PC-3 (cell line): Measurements from ENCODE around the gene KAZN. TPM values are rescaled to one million over a fixed set of nuclear protein-coding genes. Genes with fewer than 3 reads are reported as not detected.

Experiments
- ATAC-seq: fragments of 200-7000 bp; cut with Tn5 transposase; 2 replicates; pipeline ENCODE4 v1.9.1; 2020; ENCODE audit warnings: mild to moderate bottlenecking, moderate library complexity
- BruUV-seq: library from RNA; stranded (reverse); fragments of 400-500 nt; replicated peaks from 2 replicates; lab custom pipeline; 2021; lab: Mats Ljungman, UMichigan
- CTCF ChIA-PET: fragments of 300-600 bp; sonication (Branson Sonifier 250); formaldehyde crosslinking; loops from one replicate; lab custom pipeline; 2022; ENCODE audit warnings: antibody characterized with exemption; lab: Charles Lee
- POLR2A ChIA-PET: fragments of 300-600 bp; sonication (Branson Sonifier 250); formaldehyde crosslinking; loops from one replicate; lab custom pipeline; 2022; ENCODE audit warnings: antibody characterized with exemption; ENCODE audit not compliant: unreplicated experiment; lab: Charles Lee
- DNase-seq: peaks from one replicate; pipeline ENCODE4 v3.0.0-alpha.2; 2015
- H2AFZ ChIP-seq: fragments of 300-600 bp; sonication (generic); 2 replicates; pipeline ENCODE4 v1.6.0; 2016; ENCODE audit warnings: antibody characterized with exemption, low read length
- H3F3A ChIP-seq: fragments of 300-600 bp; sonication (generic); one replicate; pipeline ENCODE4 v1.6.0; 2017; ENCODE audit warnings: antibody characterized with exemption, low read length, control low read depth, mild to moderate bottlenecking; ENCODE audit not compliant: unreplicated experiment
- H3K27ac ChIP-seq: fragments of 300-600 bp; sonication (generic); 2 replicates; pipeline ENCODE4 v1.5.1; 2016; ENCODE audit warnings: mild to moderate bottlenecking, low read length
- H3K27me3 ChIP-seq: fragments of 300-600 bp; sonication (generic); 2 replicates; pipeline ENCODE4 v1.6.1; 2016; ENCODE audit warnings: low read length, mixed read lengths
- H3K36me3 ChIP-seq: fragments of 300-600 bp; sonication (generic); 2 replicates; pipeline ENCODE4 v1.6.1; 2016; ENCODE audit warnings: low read depth, mixed run types, low read length, mixed read lengths
- H3K4me1 ChIP-seq: fragments of 300-600 bp; sonication (generic); 2 replicates; pipeline ENCODE4 v1.5.1; 2016; ENCODE audit warnings: low read length; ENCODE audit not compliant: insufficient read depth
- H3K4me2 ChIP-seq: fragments of 300-600 bp; sonication (generic); 2 replicates; pipeline ENCODE4 v1.6.0; 2016; ENCODE audit warnings: low read length
- H3K4me3 ChIP-seq: fragments of 300-600 bp; sonication (generic); 2 replicates; pipeline ENCODE4 v1.5.1; 2016; ENCODE audit warnings: mild to moderate bottlenecking, low read length, mixed read lengths
- H3K79me2 ChIP-seq: fragments of 300-600 bp; sonication (generic); 2 replicates; pipeline ENCODE4 v1.6.1; 2017; ENCODE audit warnings: low read length, mixed read lengths
- H3K9ac ChIP-seq: fragments of 300-600 bp; sonication (generic); 2 replicates; pipeline ENCODE4 v1.6.0; 2016; ENCODE audit warnings: mild to moderate bottlenecking, low read length
- H3K9me2 ChIP-seq: fragments of 300-600 bp; sonication (generic); replicated peaks from 2 replicates; pipeline ENCODE4 v1.6.1; 2016; ENCODE audit warnings: mixed run types, low read length, mixed read lengths
- H3K9me3 ChIP-seq: fragments of 300-600 bp; sonication (generic); 2 replicates; pipeline ENCODE4 v1.6.1; 2016; ENCODE audit warnings: low read length, mixed read lengths
- H4K20me1 ChIP-seq: fragments of 300-600 bp; sonication (generic); 2 replicates; pipeline ENCODE4 v1.6.1; 2016; ENCODE audit warnings: low read length, mixed read lengths
- EZH2 ChIP-seq: fragments of 300-600 bp; sonication (generic); IDR thresholded peaks from one replicate; pipeline ENCODE4 v1.6.1; 2017; ENCODE audit warnings: antibody characterized with exemption, mild to moderate bottlenecking, low read length; ENCODE audit not compliant: unreplicated experiment
- EZH2phosphoT487 ChIP-seq: fragments of 300-600 bp; sonication (generic); IDR thresholded peaks from 2 replicates; pipeline ENCODE4 v1.6.1; 2018; ENCODE audit warnings: mild to moderate bottlenecking, antibody characterized with exemption, low read length, borderline replicate concordance
- intact Hi-C: fragments of 100-400 bp; cut with micrococcal nuclease; formaldehyde crosslinking; loops from 2 replicates; pipeline ENCODE4 v1.9.0; 2023
- total RNA-seq: library from RNA; depleted of rRNA; stranded (reverse); fragments of >200 nt; gene quantifications from 2 replicates; pipeline ENCODE4 v1.2.3, GENCODE V29; 2014
- TF ChIP-seq, protein P1 (sequence below): fragments of 300-600 bp; sonication (generic); conservative IDR thresholded peaks from 2 replicates; pipeline ENCODE4 v1.5.1; 2017; ENCODE audit warnings: antibody characterized with exemption, low read depth, mild to moderate bottlenecking, low read length

The KAZN gene
- total RNA-seq, 1 experiment from 2014 or later, result 2.0 TPM

DNA sequence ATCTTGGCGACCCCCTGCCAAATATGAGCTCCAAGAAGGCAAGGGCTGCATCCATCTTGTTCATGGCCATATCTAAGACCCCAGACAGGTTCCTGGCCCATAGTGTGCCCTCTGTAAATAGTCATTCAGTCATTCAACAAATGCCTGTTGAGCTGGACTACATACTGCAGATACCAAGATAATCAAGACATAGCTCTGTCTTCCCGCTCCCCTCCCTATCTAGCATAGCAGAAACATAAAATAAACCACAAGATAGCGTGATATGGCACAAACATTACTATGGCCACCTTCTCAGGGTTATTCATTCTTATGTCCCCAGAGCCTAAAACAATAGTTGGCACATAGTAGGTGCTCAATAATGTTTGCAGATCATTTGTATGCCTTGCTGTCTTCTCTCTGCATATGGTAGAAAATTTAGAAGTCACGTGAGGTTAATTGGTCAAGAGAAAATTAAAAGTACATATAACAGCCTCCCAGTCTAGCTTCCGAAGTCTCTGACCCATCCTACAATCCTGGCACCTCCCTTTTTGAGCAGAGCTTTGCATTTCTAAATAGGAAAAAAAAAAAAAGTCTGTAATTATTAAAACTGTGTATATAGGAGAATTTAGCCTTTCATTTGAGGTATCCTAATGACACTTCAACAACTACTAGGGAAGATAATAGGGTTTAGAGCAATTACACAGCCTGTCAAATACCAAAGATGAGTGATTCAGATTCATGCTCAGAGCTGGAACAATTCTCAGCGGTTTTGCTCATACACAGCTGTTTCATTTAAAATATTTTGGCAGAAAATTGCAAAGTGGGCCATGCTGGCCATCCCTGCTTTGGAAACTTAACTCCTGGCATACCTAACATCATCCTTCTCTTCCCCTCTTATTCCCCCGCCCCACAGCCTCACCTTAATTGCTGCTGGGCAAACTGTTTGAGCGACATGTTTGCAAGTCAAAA, 219.0 kb downstream of the KAZN start:
- no peak for ATAC-seq
- H3K79me2 ChIP-seq, result no peaks in the 10 kb centered on the region
- DNase-seq, result no peak
- no peak overlapping the region for H3K4me2 ChIP-seq
- no peaks in the 10 kb centered on the region for H3K36me3 ChIP-seq
- no peak overlapping the region for H3K27ac ChIP-seq
- no peaks in the 10 kb centered on the region for H3F3A ChIP-seq
- ChIA-PET POLR2A (no interaction called here), CTCF (no interaction called here)
- no TSS peak for BruUV-seq
- no peak overlapping the region for H2AFZ ChIP-seq
- TF ChIP-seq, protein P1, sequence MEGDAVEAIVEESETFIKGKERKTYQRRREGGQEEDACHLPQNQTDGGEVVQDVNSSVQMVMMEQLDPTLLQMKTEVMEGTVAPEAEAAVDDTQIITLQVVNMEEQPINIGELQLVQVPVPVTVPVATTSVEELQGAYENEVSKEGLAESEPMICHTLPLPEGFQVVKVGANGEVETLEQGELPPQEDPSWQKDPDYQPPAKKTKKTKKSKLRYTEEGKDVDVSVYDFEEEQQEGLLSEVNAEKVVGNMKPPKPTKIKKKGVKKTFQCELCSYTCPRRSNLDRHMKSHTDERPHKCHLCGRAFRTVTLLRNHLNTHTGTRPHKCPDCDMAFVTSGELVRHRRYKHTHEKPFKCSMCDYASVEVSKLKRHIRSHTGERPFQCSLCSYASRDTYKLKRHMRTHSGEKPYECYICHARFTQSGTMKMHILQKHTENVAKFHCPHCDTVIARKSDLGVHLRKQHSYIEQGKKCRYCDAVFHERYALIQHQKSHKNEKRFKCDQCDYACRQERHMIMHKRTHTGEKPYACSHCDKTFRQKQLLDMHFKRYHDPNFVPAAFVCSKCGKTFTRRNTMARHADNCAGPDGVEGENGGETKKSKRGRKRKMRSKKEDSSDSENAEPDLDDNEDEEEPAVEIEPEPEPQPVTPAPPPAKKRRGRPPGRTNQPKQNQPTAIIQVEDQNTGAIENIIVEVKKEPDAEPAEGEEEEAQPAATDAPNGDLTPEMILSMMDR, result no peak
- TF ChIP-seq EZH2 (no peak), EZH2phosphoT487 (no peak)
- H3K9me3 ChIP-seq, result no peaks in the 10 kb centered on the region
- peaks cover under 1% of the 10 kb centered on the region; the same call in 1 of the 2 replicates for H3K4me1 ChIP-seq
- H3K27me3 ChIP-seq, result no peaks in the 10 kb centered on the region
- intact Hi-C loops, result no loop called here
- H3K4me3 ChIP-seq, result no peak overlapping the region
- H4K20me1 ChIP-seq, result no peaks in the 10 kb centered on the region
- no peak overlapping the region for H3K9ac ChIP-seq
- H3K9me2 ChIP-seq, result no peaks in the 10 kb centered on the region

DNA sequence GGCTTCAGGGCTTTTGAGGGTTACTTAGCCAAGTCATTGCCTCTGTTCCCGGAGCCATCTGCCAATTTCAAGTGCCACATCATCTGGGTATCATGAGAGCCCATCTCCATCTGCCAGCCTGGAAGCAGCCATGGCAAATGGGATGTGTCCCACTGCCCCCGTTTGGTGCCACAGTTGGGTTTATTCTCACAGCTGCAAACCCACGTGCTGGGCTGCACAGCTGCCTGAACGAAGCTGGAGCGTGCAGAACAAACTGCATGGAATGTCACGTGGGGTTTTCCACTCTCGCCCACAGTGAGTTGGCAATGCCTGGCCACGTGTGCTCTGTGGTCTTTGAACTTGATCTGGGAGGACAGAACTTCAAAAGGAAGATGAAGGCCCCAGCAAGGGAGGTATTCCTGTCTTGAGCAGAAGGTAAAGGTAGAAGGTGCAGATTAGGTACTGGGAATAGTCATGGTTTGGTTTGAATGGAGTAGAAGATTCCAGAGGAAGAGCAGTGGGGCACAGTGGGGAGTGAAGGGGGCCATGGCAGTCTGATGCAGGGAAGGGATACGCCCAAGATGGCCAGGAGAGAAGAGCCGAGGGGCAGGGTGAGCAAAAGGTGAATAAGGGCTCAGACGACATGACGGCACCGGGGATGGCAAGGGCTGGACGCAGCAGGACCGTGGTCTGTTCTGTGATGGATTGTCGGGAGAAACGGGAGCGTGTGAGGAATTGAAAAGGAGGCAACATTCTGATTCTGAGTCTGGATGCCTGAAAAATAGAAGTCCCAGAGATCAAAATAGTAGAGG, 222.0 kb downstream of the KAZN start:
- no peaks in the 10 kb centered on the region for H4K20me1 ChIP-seq
- H3K36me3 ChIP-seq, result no peaks in the 10 kb centered on the region
- no peaks in the 10 kb centered on the region for H3K9me3 ChIP-seq
- intact Hi-C loops, result no loop called here
- ChIA-PET CTCF (no interaction called here), POLR2A (no interaction called here)
- H2AFZ ChIP-seq, result no peak overlapping the region
- no peaks in the 10 kb centered on the region for H3K9me2 ChIP-seq
- H3F3A ChIP-seq, result no peaks in the 10 kb centered on the region
- TF ChIP-seq, protein P1, result no peak
- no peak for TF ChIP-seq EZH2
- no peak for TF ChIP-seq EZH2phosphoT487
- ATAC-seq (no peak), DNase-seq (no peak)
- H3K79me2 ChIP-seq, result no peaks in the 10 kb centered on the region
- no peak overlapping the region for H3K27ac ChIP-seq
- H3K4me1 ChIP-seq, result peaks cover 6% of the 10 kb centered on the region; the same call in 1 of the 2 replicates
- H3K4me2 ChIP-seq, result no peak overlapping the region
- H3K4me3 ChIP-seq, result no peak overlapping the region
- no TSS peak for BruUV-seq
- no peak overlapping the region for H3K9ac ChIP-seq
- no peaks in the 10 kb centered on the region for H3K27me3 ChIP-seq
